OCI-LY1 (cell line): ENCODE results near the gene GHRL.

Experiments
- EZH2 ChIP-seq: fragments of 200-600 bp; sonication (generic), shearing (Covaris generic); IDR thresholded peaks from 2 replicates; pipeline ENCODE4 v1.8.0; 2017; ENCODE audit warnings: borderline replicate concordance, mixed run types, mild to moderate bottlenecking, antibody characterized with exemption, low read length, moderate library complexity, mixed read lengths
- TF ChIP-seq, protein P1 (sequence below): fragments of 200-600 bp; sonication (generic), shearing (Covaris generic); IDR thresholded peaks from 2 replicates; pipeline ENCODE4 v1.5.1; 2017; ENCODE audit warnings: mild to moderate bottlenecking, antibody characterized with exemption, low read length, moderate library complexity, mixed read lengths

DNA sequence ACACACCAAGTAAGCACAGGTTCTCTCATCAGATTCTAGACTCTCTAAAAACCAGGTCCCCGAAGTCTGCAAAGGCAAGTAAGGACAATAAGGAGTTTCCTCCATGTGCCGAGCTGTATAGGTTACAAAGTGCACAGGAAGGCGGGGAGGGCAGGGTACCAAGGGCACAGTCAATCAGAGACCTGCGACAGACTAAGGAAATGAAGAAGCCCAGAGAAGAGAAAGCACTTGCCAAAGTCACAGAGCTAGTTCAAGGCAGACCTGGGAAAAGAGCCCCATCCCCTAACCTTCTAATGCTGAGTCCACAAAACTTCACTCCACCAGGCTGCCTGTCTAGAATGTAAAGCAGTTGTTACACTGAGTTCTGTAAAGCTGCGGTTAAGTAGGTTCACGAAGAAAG, 26.5 kb upstream of the GHRL start:
- TF ChIP-seq, protein P1, sequence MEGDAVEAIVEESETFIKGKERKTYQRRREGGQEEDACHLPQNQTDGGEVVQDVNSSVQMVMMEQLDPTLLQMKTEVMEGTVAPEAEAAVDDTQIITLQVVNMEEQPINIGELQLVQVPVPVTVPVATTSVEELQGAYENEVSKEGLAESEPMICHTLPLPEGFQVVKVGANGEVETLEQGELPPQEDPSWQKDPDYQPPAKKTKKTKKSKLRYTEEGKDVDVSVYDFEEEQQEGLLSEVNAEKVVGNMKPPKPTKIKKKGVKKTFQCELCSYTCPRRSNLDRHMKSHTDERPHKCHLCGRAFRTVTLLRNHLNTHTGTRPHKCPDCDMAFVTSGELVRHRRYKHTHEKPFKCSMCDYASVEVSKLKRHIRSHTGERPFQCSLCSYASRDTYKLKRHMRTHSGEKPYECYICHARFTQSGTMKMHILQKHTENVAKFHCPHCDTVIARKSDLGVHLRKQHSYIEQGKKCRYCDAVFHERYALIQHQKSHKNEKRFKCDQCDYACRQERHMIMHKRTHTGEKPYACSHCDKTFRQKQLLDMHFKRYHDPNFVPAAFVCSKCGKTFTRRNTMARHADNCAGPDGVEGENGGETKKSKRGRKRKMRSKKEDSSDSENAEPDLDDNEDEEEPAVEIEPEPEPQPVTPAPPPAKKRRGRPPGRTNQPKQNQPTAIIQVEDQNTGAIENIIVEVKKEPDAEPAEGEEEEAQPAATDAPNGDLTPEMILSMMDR = no peak
- TF ChIP-seq EZH2 = no peak
